Trophoblast cell (in vitro differentiated cells and primary cell): ENCODE data around the gene AFG1L.

Experiments used
- DNase-seq, 2 donors: peaks; one replicate each; pipeline ENCODE4 v3.0.0-alpha.2; 2016
- H2AFZ ChIP-seq: 2 replicates; pipeline ENCODE4 v1.6.1; 2013; ENCODE audit warnings: low read length, moderate library complexity, mild to moderate bottlenecking; ENCODE audit not compliant: insufficient read depth, poor library complexity
- H2AK5ac ChIP-seq: 2 replicates; pipeline ENCODE4 v1.6.1; 2013; ENCODE audit warnings: mild to moderate bottlenecking, low read length
- H2BK120ac ChIP-seq: 2 replicates; pipeline ENCODE4 v1.6.1; 2013; ENCODE audit warnings: low read length, mild to moderate bottlenecking, moderate library complexity; ENCODE audit not compliant: insufficient read depth, poor library complexity
- H2BK12ac ChIP-seq: 2 replicates; pipeline ENCODE4 v1.6.1; 2013; ENCODE audit warnings: mild to moderate bottlenecking, low read length, moderate library complexity
- H2BK5ac ChIP-seq: 2 replicates; pipeline ENCODE4 v1.6.1; 2013; ENCODE audit warnings: low read length, low read depth, moderate library complexity, mild to moderate bottlenecking; ENCODE audit not compliant: poor library complexity
- H3K14ac ChIP-seq: 2 replicates; pipeline ENCODE4 v1.6.1; 2013; ENCODE audit warnings: mild to moderate bottlenecking, low read length
- H3K18ac ChIP-seq: 2 replicates; pipeline ENCODE4 v1.6.1; 2013; ENCODE audit warnings: mild to moderate bottlenecking, low read length
- H3K23ac ChIP-seq: 2 replicates; pipeline ENCODE4 v1.6.1; 2013; ENCODE audit warnings: low read length
- H3K27ac ChIP-seq: 2 replicates; pipeline ENCODE4 v1.5.1; 2013; ENCODE audit warnings: low read depth, mild to moderate bottlenecking, inconsistent platforms, low read length, moderate library complexity
- H3K27me3 ChIP-seq: 2 replicates; pipeline ENCODE4 v1.6.1; 2013; ENCODE audit warnings: inconsistent platforms, mild to moderate bottlenecking, low read length, moderate library complexity; ENCODE audit not compliant: insufficient read depth
- H3K36me3 ChIP-seq, 2 experiments: 1 replicate in 1 of 2; 2 replicates in 1 of 2; pipeline ENCODE4 v1.6.1; 2013; ENCODE audit warnings: low read length in 2 of 2, mild to moderate bottlenecking in 2 of 2, moderate library complexity in 1 of 2; ENCODE audit not compliant: insufficient read depth in 2 of 2, control insufficient read depth in 1 of 2
- H3K4ac ChIP-seq: 2 replicates; pipeline ENCODE4 v1.6.1; 2013; ENCODE audit warnings: low read depth, mild to moderate bottlenecking, low read length, moderate library complexity
- H3K4me1 ChIP-seq, 2 experiments: 1 replicate in 1 of 2; 2 replicates in 1 of 2; pipeline ENCODE4 v1.6.1; 2013; ENCODE audit warnings: low read length in 2 of 2, mild to moderate bottlenecking in 2 of 2, moderate library complexity in 1 of 2; ENCODE audit not compliant: insufficient read depth in 2 of 2, control insufficient read depth in 1 of 2
- H3K4me2 ChIP-seq: 2 replicates; pipeline ENCODE4 v1.6.1; 2013; ENCODE audit warnings: inconsistent platforms, mild to moderate bottlenecking, low read length, moderate library complexity
- H3K4me3 ChIP-seq: 2 replicates; pipeline ENCODE4 v1.5.1; 2013; ENCODE audit warnings: mild to moderate bottlenecking, low read depth, low read length, inconsistent platforms
- H3K79me1 ChIP-seq: one replicate; pipeline ENCODE4 v1.6.1; 2013; ENCODE audit warnings: low read length
- H3K79me2 ChIP-seq: 2 replicates; pipeline ENCODE4 v1.6.1; 2013; ENCODE audit warnings: low read length, mild to moderate bottlenecking; ENCODE audit not compliant: control insufficient read depth, insufficient read depth, poor library complexity
- H3K9ac ChIP-seq: 2 replicates; pipeline ENCODE4 v1.6.1; 2013; ENCODE audit warnings: mild to moderate bottlenecking, low read length
- H3K9me3 ChIP-seq: 2 replicates; pipeline ENCODE4 v1.6.1; 2013; ENCODE audit warnings: low read depth, mild to moderate bottlenecking, control low read depth, inconsistent platforms, low read length; ENCODE audit not compliant: insufficient read depth
- H4K12ac ChIP-seq: 2 replicates; pipeline ENCODE4 v1.6.1; 2013; ENCODE audit warnings: low read depth, mild to moderate bottlenecking, low read length, moderate library complexity
- H4K8ac ChIP-seq: 2 replicates; pipeline ENCODE4 v1.6.1; 2013; ENCODE audit warnings: low read depth, mild to moderate bottlenecking, low read length, moderate library complexity
- H4K91ac ChIP-seq: one replicate; pipeline ENCODE4 v1.6.1; 2013; ENCODE audit warnings: low read depth, mild to moderate bottlenecking, low read length, moderate library complexity
- WGBS: extraction: QIAGEN DNeasy Blood & Tissue Kit; methylation state at CpG from one replicate; pipeline ENCODE4 v1.1.7; 2013; ENCODE audit warnings: missing lambda C conversion rate; ENCODE audit not compliant: insufficient read length, insufficient coverage; ENCODE audit errors: extremely low coverage; 5-methylcytosine and 5-hydroxymethylcytosine counted together

The AFG1L gene

GRCh38 chr6:108453601-108454185, 158.8 kb downstream of the AFG1L start:
- H2BK12ac ChIP-seq = peak overlapping the region; percentile 80
- H3K79me2 ChIP-seq = peaks cover 1% of the 10 kb centered on the region
- no peak for DNase-seq
- no peaks in the 10 kb centered on the region for H3K36me3 ChIP-seq
- no peak overlapping the region for H2AK5ac ChIP-seq
- no peaks in the 10 kb centered on the region for H3K27me3 ChIP-seq
- no peak overlapping the region for H3K23ac ChIP-seq
- H3K9me3 ChIP-seq = no peaks in the 10 kb centered on the region
- H3K4me2 ChIP-seq = no peak overlapping the region
- peak overlapping the region; percentile 70 for H3K14ac ChIP-seq
- no peak overlapping the region for H3K18ac ChIP-seq
- peaks cover 12% of the 10 kb centered on the region for H3K79me1 ChIP-seq
- H4K8ac ChIP-seq = no peak overlapping the region
- H3K27ac ChIP-seq = peak overlapping the region; percentile 92
- H2BK5ac ChIP-seq = peak overlapping the region; percentile 73
- peaks cover 2 to 10% of the 10 kb centered on the region in 2 experiments for H3K4me1 ChIP-seq
- H4K12ac ChIP-seq = no peak overlapping the region
- peak overlapping the region; percentile 47 for H4K91ac ChIP-seq
- no peak overlapping the region for H3K4me3 ChIP-seq
- H3K9ac ChIP-seq = no peak overlapping the region
- H2AFZ ChIP-seq = no peak overlapping the region
- H2BK120ac ChIP-seq = peak overlapping the region; percentile 60
- WGBS = no CpG with 5 or more reads among the region's 3 CpGs
- no peak overlapping the region for H3K4ac ChIP-seq

- H3K79me1 ChIP-seq = peaks cover 12% of the 10 kb centered on the region
- no peak overlapping the region for H3K4ac ChIP-seq
- no peaks in the 10 kb centered on the region for H3K9me3 ChIP-seq
- no peak overlapping the region for H2AK5ac ChIP-seq
- H4K12ac ChIP-seq = no peak overlapping the region
- no peak for DNase-seq
- H4K8ac ChIP-seq = no peak overlapping the region
- no CpG with 5 or more reads among the region's 2 CpGs for WGBS
- H3K23ac ChIP-seq = no peak overlapping the region
- no peaks in the 10 kb centered on the region for H3K27me3 ChIP-seq
- no peak overlapping the region for H2AFZ ChIP-seq
- H2BK5ac ChIP-seq = no peak overlapping the region
- no peaks in the 10 kb centered on the region for H3K36me3 ChIP-seq
- peaks cover 1% of the 10 kb centered on the region for H3K79me2 ChIP-seq
- H3K9ac ChIP-seq = no peak overlapping the region
- H2BK12ac ChIP-seq = peak overlapping the region; percentile 41
- peak overlapping the region; percentile 40 for H3K27ac ChIP-seq
- no peak overlapping the region for H3K18ac ChIP-seq
- no peak overlapping the region for H3K14ac ChIP-seq
- H3K4me3 ChIP-seq = no peak overlapping the region
- peaks cover 2 to 10% of the 10 kb centered on the region in 2 experiments for H3K4me1 ChIP-seq
- H2BK120ac ChIP-seq = peak overlapping the region; percentile 4
- H3K4me2 ChIP-seq = no peak overlapping the region
- H4K91ac ChIP-seq = peak overlapping the region; percentile 83
These were observed 159.5 kb downstream of the AFG1L start for GRCh38 chr6:108454356-108454755.

GRCh38 chr6:108455688-108456087, 160.8 kb downstream of the AFG1L start:
- Histone ChIP-seq H3K18ac (no peak overlapping the region), H3K9me3 (no peaks in the 10 kb centered on the region), H3K4me3 (no peak overlapping the region), H3K27me3 (no peaks in the 10 kb centered on the region), H2BK5ac (no peak overlapping the region), H2AK5ac (no peak overlapping the region), H2AFZ (no peak overlapping the region), H4K91ac (no peak overlapping the region), H3K9ac (no peak overlapping the region), H3K79me2 (peaks cover 1% of the 10 kb centered on the region), H4K8ac (no peak overlapping the region), H3K4me1 (peaks cover 2 to 10% of the 10 kb centered on the region in 2 experiments), H3K27ac (no peak overlapping the region), H3K36me3 (no peaks in the 10 kb centered on the region), H3K4ac (no peak overlapping the region), H2BK120ac (no peak overlapping the region), H2BK12ac (no peak overlapping the region), H4K12ac (no peak overlapping the region), H3K23ac (no peak overlapping the region), H3K79me1 (peaks cover 12% of the 10 kb centered on the region), H3K14ac (no peak overlapping the region), H3K4me2 (no peak overlapping the region)
- no peak for DNase-seq
- no CpG with 5 or more reads among the region's 1 CpG for WGBS

GRCh38 chr6:108463784-108464183, 168.9 kb downstream of the AFG1L start:
- no peaks in the 10 kb centered on the region for H3K4me1 ChIP-seq
- WGBS = no CpG with 5 or more reads among the region's 4 CpGs
- no peak overlapping the region for H2AFZ ChIP-seq
- H3K4me3 ChIP-seq = no peak overlapping the region
- no peak overlapping the region for H2BK12ac ChIP-seq
- H2AK5ac ChIP-seq = no peak overlapping the region
- DNase-seq = no peak
- H4K8ac ChIP-seq = no peak overlapping the region
- H3K4me2 ChIP-seq = no peak overlapping the region
- no peak overlapping the region for H4K12ac ChIP-seq
- H3K14ac ChIP-seq = no peak overlapping the region
- H3K27ac ChIP-seq = no peak overlapping the region
- no peaks in the 10 kb centered on the region for H3K79me2 ChIP-seq
- no peak overlapping the region for H3K18ac ChIP-seq
- no peak overlapping the region for H2BK120ac ChIP-seq
- H3K4ac ChIP-seq = no peak overlapping the region
- H3K23ac ChIP-seq = no peak overlapping the region
- H3K27me3 ChIP-seq = no peaks in the 10 kb centered on the region
- no peaks in the 10 kb centered on the region for H3K36me3 ChIP-seq
- H2BK5ac ChIP-seq = no peak overlapping the region
- no peak overlapping the region for H3K9ac ChIP-seq
- no peaks in the 10 kb centered on the region for H3K9me3 ChIP-seq
- no peaks in the 10 kb centered on the region for H3K79me1 ChIP-seq
- H4K91ac ChIP-seq = no peak overlapping the region
